A549 (cell line): Measurements from ENCODE around the gene WHRN. TPM values are rescaled to one million over a fixed set of nuclear protein-coding genes. Genes with fewer than 3 reads are reported as not detected.
A peak's percentile ranks its signal among the peaks of the same experiment; 100 is the strongest.

Experiments used
- ATAC-seq, 2 experiments: fragments of 200-7000 bp in 1 of 2; fragments of >200 bp in 1 of 2; cut with Nextera tagmentation in 1 of 2; cut with Tn5 transposase in 1 of 2; 3 replicates each; pipeline versions ENCODE4 v1.8.0 to v1.9.1; 2018 to 2020; ENCODE audit warnings: mild to moderate bottlenecking in 1 of 2, moderate library complexity in 1 of 2
- CTCF ChIA-PET: fragments of 300-600 bp; sonication (Branson Sonifier 250); formaldehyde crosslinking; extraction: SDS; loops from one replicate; lab custom pipeline; 2021; ENCODE audit warnings: antibody characterized with exemption, inconsistent platforms; lab: Yijun Ruan, JAX
- POLR2A ChIA-PET: fragments of 350-600 bp; formaldehyde crosslinking; extraction: SDS; loops from one replicate; lab custom pipeline; 2021; ENCODE audit warnings: antibody characterized with exemption, inconsistent platforms; lab: Yijun Ruan, JAX
- DNase-seq, 2 experiments: peaks; one replicate each; pipeline versions ENCODE4 v3.0.0 to v3.0.0-alpha.2; 2011 to 2016; ENCODE audit warnings: low read depth in 1 of 2, low spot score in 1 of 2
- FAIRE-seq: peaks from 2 replicates; lab custom pipeline; 2011; peaks lifted over from hg19 to GRCh38; lab: Jason Lieb, UNC
- H3K27ac ChIP-seq, 2 experiments: fragments of >200 bp; sonication (Bioruptor Twin); formaldehyde crosslinking; 3 replicates each; pipeline ENCODE4 v1.5.1; 2016 to 2017
- H3K4me1 ChIP-seq: fragments of >200 bp; sonication (Bioruptor Twin); formaldehyde crosslinking; 3 replicates; pipeline ENCODE4 v1.6.1; 2016
- H3K4me2 ChIP-seq: fragments of >200 bp; sonication (Bioruptor Twin); formaldehyde crosslinking; 3 replicates; pipeline ENCODE4 v1.6.1; 2016
- H3K4me3 ChIP-seq: fragments of >200 bp; sonication (Bioruptor Twin); formaldehyde crosslinking; 3 replicates; pipeline ENCODE4 v1.5.1; 2016
- H3K9me3 ChIP-seq: fragments of >200 bp; sonication (Bioruptor Twin); formaldehyde crosslinking; 3 replicates; pipeline ENCODE4 v1.6.1; 2016
- BHLHE40 ChIP-seq: IDR thresholded peaks from 2 replicates; pipeline ENCODE4 v1.6.1; 2012; ENCODE audit warnings: low read depth, low read length, inconsistent platforms
- CBX2 ChIP-seq: fragments of 200-600 bp; sonication (generic); IDR thresholded peaks from 2 replicates; pipeline ENCODE4 v1.6.1; 2016; ENCODE audit warnings: low read depth, mild to moderate bottlenecking, borderline replicate concordance
- CHD4 ChIP-seq: fragments of 200-600 bp; sonication (generic); IDR thresholded peaks from 2 replicates; pipeline ENCODE4 v1.6.1; 2016; ENCODE audit warnings: antibody characterized with exemption, mild to moderate bottlenecking, borderline replicate concordance
- EHF ChIP-seq: fragments of 250-450 bp; sonication (Bioruptor Pico); IDR thresholded peaks from 2 replicates; pipeline ENCODE4 v1.5.0; 2020; ENCODE audit warnings: mild to moderate bottlenecking
- EHMT2 ChIP-seq: fragments of 200-600 bp; sonication (generic); IDR thresholded peaks from 2 replicates; pipeline ENCODE4 v1.6.1; 2016; ENCODE audit warnings: antibody characterized with exemption, low read depth, mild to moderate bottlenecking, moderate library complexity
- EP300 ChIP-seq, 2 experiments: fragments of >200 bp; sonication (Bioruptor Twin); formaldehyde crosslinking; IDR thresholded peaks; 2 replicates in 1 of 2; 3 replicates in 1 of 2; pipeline ENCODE4 v1.6.1; 2016 to 2017
- HDAC2 ChIP-seq: fragments of 200-600 bp; sonication (generic); IDR thresholded peaks from 2 replicates; pipeline ENCODE4 v1.6.1; 2016
- JUNB ChIP-seq: fragments of >200 bp; sonication (Bioruptor Twin); formaldehyde crosslinking; IDR thresholded peaks from 2 replicates; pipeline ENCODE4 v1.6.1; 2016
- KDM5A ChIP-seq: fragments of 200-600 bp; sonication (generic); IDR thresholded peaks from 2 replicates; pipeline ENCODE4 v1.6.1; 2016; ENCODE audit warnings: antibody characterized with exemption, mild to moderate bottlenecking
- MAFK ChIP-seq: fragments of 450-650 bp; IDR thresholded peaks from 2 replicates; pipeline ENCODE4 v1.6.1; 2014; ENCODE audit not compliant: partially characterized antibody
- MAZ ChIP-seq: fragments of 150-350 bp; IDR thresholded peaks from 2 replicates; pipeline ENCODE4 v1.6.1; 2014; ENCODE audit warnings: antibody characterized with exemption, low read depth, low read length, borderline replicate concordance
- NPAS2 ChIP-seq: fragments of 250-450 bp; sonication (Bioruptor Pico); IDR thresholded peaks from 2 replicates; pipeline ENCODE4 v1.8.0; 2022; ENCODE audit warnings: mild to moderate bottlenecking, moderate library complexity, borderline replicate concordance
- POLR2A ChIP-seq: IDR thresholded peaks from 2 replicates; pipeline ENCODE4 v1.6.1; 2012; ENCODE audit warnings: mild to moderate bottlenecking, low read length
- POLR2AphosphoS2 ChIP-seq: conservative IDR thresholded peaks from 2 replicates; pipeline ENCODE4 v1.6.1; 2012; ENCODE audit warnings: low read length, improper control_type of control experiment, inconsistent platforms
- RAD21 ChIP-seq, 2 experiments: fragments of >200 bp in 1 of 2; sonication (Bioruptor Twin) in 1 of 2; formaldehyde crosslinking in 1 of 2; IDR thresholded peaks in 1 of 2; conservative IDR thresholded peaks in 1 of 2; 2 replicates in 1 of 2; 3 replicates in 1 of 2; pipeline ENCODE4 v1.6.1; 2012 to 2018; ENCODE audit warnings: inconsistent platforms in 1 of 2
- RCOR1 ChIP-seq: fragments of 150-350 bp; IDR thresholded peaks from 2 replicates; pipeline ENCODE4 v1.6.1; 2014; ENCODE audit warnings: antibody characterized with exemption, low read length, low read depth
- RFX5 ChIP-seq: fragments of 450-650 bp; IDR thresholded peaks from 2 replicates; pipeline ENCODE4 v1.7.1; 2014; ENCODE audit warnings: antibody characterized with exemption, mild to moderate bottlenecking, moderate library complexity
- SMC3 ChIP-seq: fragments of >200 bp; sonication (Bioruptor Twin); formaldehyde crosslinking; IDR thresholded peaks from 3 replicates; pipeline ENCODE4 v1.6.1; 2018; ENCODE audit warnings: inconsistent platforms
- TP53 ChIP-seq: fragments of 250-450 bp; sonication (Bioruptor Pico); IDR thresholded peaks from 2 replicates; pipeline ENCODE4 v1.5.0; 2021; ENCODE audit warnings: mild to moderate bottlenecking, moderate library complexity
- WGBS: methylation state at CpG from one replicate; pipeline ENCODE4 v1.1.6; 2017; ENCODE audit errors: missing lambda C conversion rate; 5-methylcytosine and 5-hydroxymethylcytosine counted together
- polyA plus RNA-seq, 4 experiments: library from polyadenylated mRNA; depleted of rRNA in 3 of 4; stranded (reverse); fragments of >200 nt; fragmentation: RNase III in 1 of 4; extraction: RNeasy Plus Mini Kit Qiagen cat#74134 plus additional on column Dnase treatment in 1 of 4; gene quantifications; 2 replicates in 3 of 4; 3 replicates in 1 of 4; pipeline ENCODE4 v1.2.3, GENCODE V29; 2011 to 2017
- TF ChIP-seq, protein P1 (sequence below): fragments of 150-350 bp; IDR thresholded peaks from 2 replicates; pipeline ENCODE4 v1.6.1; 2014; ENCODE audit warnings: low read depth, mild to moderate bottlenecking, low read length
- TF ChIP-seq, protein P2 (sequence below): IDR thresholded peaks from 2 replicates; pipeline ENCODE4 v1.6.1; 2012
- TF ChIP-seq, protein P3 (sequence below): fragments of >200 bp; sonication (Bioruptor Twin); formaldehyde crosslinking; IDR thresholded peaks from 3 replicates; pipeline ENCODE4 v1.6.1; 2016
- TF ChIP-seq, protein P4 (sequence below): IDR thresholded peaks from 2 replicates; pipeline ENCODE4 v1.6.1; 2012
- TF ChIP-seq, protein P5 (sequence below): fragments of 450-650 bp; IDR thresholded peaks from 2 replicates; pipeline ENCODE4 v1.6.1; 2014; ENCODE audit warnings: antibody characterized with exemption

WHRN gene
- polyA plus RNA-seq, 2 of the 4 experiments (the other 2 are of a cell fraction) = 1.2 to 3.2 TPM

DNA sequence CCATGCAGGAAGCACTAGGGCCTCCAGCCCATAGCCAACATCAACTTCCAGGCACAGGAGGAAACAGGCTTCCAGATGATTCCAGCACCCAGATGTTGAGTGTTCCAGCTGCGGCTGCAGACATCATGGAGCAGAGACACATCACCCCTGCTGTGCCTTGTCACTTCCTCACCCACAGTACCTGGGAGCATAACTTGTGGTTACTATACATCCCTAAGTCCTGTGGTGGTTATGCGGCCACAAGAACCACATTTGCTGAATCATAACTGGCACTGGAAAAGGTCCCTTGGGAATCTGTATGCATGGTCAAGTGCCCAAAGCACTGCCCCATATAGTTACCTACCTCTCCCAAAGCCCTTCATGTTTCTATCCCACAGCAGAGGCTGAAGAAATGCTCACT is 56.6 kb downstream of the WHRN start:
- Histone ChIP-seq H3K27ac (no peak overlapping the region), H3K4me3 (no peak overlapping the region)
- no peak for ATAC-seq
- CTCF ChIA-PET = interaction anchor here (0.9 to 3.6 kb wide), 3 partner anchors 14 to 205 kb away, joined by 4 to 29 read pairs (median 6); no protein-coding TSS in a partner anchor
- 88% methylated on average over 2 of the region's 2 CpGs for WGBS
- TF ChIP-seq POLR2A = no peak
- TF ChIP-seq POLR2AphosphoS2 = no peak
- TF ChIP-seq HDAC2 = no peak
- TF ChIP-seq, protein P1, sequence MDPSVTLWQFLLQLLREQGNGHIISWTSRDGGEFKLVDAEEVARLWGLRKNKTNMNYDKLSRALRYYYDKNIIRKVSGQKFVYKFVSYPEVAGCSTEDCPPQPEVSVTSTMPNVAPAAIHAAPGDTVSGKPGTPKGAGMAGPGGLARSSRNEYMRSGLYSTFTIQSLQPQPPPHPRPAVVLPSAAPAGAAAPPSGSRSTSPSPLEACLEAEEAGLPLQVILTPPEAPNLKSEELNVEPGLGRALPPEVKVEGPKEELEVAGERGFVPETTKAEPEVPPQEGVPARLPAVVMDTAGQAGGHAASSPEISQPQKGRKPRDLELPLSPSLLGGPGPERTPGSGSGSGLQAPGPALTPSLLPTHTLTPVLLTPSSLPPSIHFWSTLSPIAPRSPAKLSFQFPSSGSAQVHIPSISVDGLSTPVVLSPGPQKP = no peak
- TF ChIP-seq RCOR1 = no peak
- TF ChIP-seq RAD21 (conservative IDR thresholded peaks at IDR 0.05 in 1 of 2, IDR thresholded peaks at IDR 0.05 in 1 of 2) = no peak
- TF ChIP-seq CHD4 = no peak
- TF ChIP-seq EHMT2 = no peak
- TF ChIP-seq KDM5A = no peak
- TF ChIP-seq, protein P2, sequence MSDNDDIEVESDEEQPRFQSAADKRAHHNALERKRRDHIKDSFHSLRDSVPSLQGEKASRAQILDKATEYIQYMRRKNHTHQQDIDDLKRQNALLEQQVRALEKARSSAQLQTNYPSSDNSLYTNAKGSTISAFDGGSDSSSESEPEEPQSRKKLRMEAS = no peak
- TF ChIP-seq NPAS2 (CRISPR knock-in tag) = no peak
- no peak for TF ChIP-seq MAZ
- no peak for TF ChIP-seq EP300 (IDR thresholded peaks at IDR 0.05)
- TF ChIP-seq, protein P3, sequence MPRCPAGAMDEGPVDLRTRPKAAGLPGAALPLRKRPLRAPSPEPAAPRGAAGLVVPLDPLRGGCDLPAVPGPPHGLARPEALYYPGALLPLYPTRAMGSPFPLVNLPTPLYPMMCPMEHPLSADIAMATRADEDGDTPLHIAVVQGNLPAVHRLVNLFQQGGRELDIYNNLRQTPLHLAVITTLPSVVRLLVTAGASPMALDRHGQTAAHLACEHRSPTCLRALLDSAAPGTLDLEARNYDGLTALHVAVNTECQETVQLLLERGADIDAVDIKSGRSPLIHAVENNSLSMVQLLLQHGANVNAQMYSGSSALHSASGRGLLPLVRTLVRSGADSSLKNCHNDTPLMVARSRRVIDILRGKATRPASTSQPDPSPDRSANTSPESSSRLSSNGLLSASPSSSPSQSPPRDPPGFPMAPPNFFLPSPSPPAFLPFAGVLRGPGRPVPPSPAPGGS = no peak
- TF ChIP-seq, all 56 proteins: peak for 0
- DNase-seq (no peak), FAIRE-seq (no peak)
- POLR2A ChIA-PET = no interaction called here
- Histone ChIP-seq H3K4me1 (peaks cover 10% of the 10 kb centered on the region; the same call in 1 of the 3 replicates), H3K4me2 (no peak overlapping the region), H3K9me3 (no peaks in the 10 kb centered on the region)

DNA sequence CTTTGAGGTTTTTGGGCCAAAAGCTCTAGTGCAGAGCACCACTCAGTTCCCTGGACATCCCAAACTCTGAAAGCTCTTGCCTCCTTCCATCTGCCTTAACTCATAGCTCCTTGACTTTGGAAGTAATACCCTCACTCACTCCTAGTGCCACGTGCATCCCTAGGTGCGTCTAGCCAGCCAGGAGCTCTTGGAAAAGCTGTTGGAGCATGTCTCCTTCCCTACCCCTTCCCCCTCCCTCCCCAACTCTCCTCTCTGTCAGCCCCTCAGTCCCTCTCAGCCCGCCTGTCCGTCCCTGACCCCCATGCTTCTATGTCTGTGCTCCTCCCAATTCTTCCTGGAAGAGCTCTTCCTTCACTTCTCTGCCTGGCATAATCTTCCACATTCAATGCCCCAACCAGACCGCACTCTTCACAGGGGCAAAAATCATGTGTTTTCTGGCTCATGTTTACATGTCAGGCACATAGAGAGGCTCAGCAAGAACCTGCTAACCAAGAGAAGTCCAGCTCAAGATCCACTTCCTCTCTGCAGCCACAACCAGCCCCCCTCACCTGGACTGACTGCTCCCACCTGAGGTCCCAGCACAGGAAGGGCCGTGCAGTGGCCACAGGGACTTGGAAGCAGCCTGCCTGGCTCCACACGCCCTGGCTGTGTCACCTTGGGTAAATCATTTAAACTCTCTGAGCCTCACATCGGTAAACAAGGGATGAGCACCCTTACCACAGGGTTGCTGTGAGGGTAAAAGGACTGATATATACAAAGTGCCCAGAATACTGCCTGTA is 58.4 kb downstream of the WHRN start:
- 42% methylated on average over 8 of the region's 8 CpGs for WGBS
- FAIRE-seq (no peak), ATAC-seq (peak in 1 of 2 experiments; percentile 19; a peak in 2 of 6 replicates), DNase-seq (no peak)
- POLR2A ChIA-PET = interaction anchor here (1.5 kb wide), 1 partner anchor 141 kb away, joined by 5 read pairs; the partner anchor contains the start of gene ATP6V1G1
- H3K9me3 ChIP-seq = no peaks in the 10 kb centered on the region
- H3K4me3 ChIP-seq = no peak overlapping the region
- H3K27ac ChIP-seq = no peak overlapping the region; a peak in 1 of 6 replicates
- TF ChIP-seq EHF (CRISPR knock-in tag) (no peak), EP300 (IDR thresholded peaks at IDR 0.05) (no peak), TP53 (CRISPR knock-in tag) (no peak), RFX5 (no peak), SMC3 (no peak), JUNB (no peak), CBX2 (no peak), MAFK (no peak), BHLHE40 (no peak), CHD4 (no peak)
- TF ChIP-seq, protein P4, sequence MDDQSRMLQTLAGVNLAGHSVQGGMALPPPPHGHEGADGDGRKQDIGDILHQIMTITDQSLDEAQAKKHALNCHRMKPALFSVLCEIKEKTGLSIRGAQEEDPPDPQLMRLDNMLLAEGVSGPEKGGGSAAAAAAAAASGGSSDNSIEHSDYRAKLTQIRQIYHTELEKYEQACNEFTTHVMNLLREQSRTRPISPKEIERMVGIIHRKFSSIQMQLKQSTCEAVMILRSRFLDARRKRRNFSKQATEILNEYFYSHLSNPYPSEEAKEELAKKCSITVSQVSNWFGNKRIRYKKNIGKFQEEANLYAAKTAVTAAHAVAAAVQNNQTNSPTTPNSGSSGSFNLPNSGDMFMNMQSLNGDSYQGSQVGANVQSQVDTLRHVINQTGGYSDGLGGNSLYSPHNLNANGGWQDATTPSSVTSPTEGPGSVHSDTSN = no peak
- TF ChIP-seq, protein P5, sequence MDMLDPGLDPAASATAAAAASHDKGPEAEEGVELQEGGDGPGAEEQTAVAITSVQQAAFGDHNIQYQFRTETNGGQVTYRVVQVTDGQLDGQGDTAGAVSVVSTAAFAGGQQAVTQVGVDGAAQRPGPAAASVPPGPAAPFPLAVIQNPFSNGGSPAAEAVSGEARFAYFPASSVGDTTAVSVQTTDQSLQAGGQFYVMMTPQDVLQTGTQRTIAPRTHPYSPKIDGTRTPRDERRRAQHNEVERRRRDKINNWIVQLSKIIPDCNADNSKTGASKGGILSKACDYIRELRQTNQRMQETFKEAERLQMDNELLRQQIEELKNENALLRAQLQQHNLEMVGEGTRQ = no peak
- TF ChIP-seq, protein P2 = no peak
- CTCF ChIA-PET = interaction anchor here (0.8 to 2.1 kb wide), 8 partner anchors 9 to 364 kb away, joined by 3 to 15 read pairs (median 4); no protein-coding TSS in a partner anchor
- peaks cover 10% of the 10 kb centered on the region; the same call in 1 of the 3 replicates for H3K4me1 ChIP-seq
- H3K4me2 ChIP-seq = no peak overlapping the region
